AG09309 (cell line): ENCODE data around the gene CENPC.
A peak's percentile ranks its signal among the peaks of the same experiment; 100 is the strongest.

Experiments
- DNase-seq: peaks from one replicate; pipeline ENCODE4 v3.0.0-alpha.2; 2010; ENCODE audit warnings: low read depth
- H3K4me3 ChIP-seq: 2 replicates; pipeline ENCODE4 v1.5.1; 2011; ENCODE audit warnings: mild to moderate bottlenecking, low read depth, low read length, moderate library complexity; ENCODE audit not compliant: control insufficient read depth
- CTCF ChIP-seq: IDR thresholded peaks from 2 replicates; pipeline ENCODE4 v1.5.1; 2011; ENCODE audit warnings: mild to moderate bottlenecking, low read depth, low read length, inconsistent platforms; ENCODE audit not compliant: insufficient read depth, control insufficient read depth; ENCODE audit errors: missing control alignments

CENPC gene

GRCh38 chr4:67550857-67551256, 5.6 kb upstream of the CENPC start:
- DNase-seq: no peak
- no peak overlapping the region for H3K4me3 ChIP-seq
- no peak for TF ChIP-seq CTCF

GRCh38 chr4:67550451-67550850, 5.1 kb upstream of the CENPC start:
- no peak for DNase-seq
- no peak for TF ChIP-seq CTCF
- no peak overlapping the region for H3K4me3 ChIP-seq

GRCh38 chr4:67549123-67549522, 3.8 kb upstream of the CENPC start:
- no peak for DNase-seq
- peak; percentile 9 for TF ChIP-seq CTCF
- H3K4me3 ChIP-seq: no peak overlapping the region

GRCh38 chr4:67546971-67547370, 1.7 kb upstream of the CENPC start:
- TF ChIP-seq CTCF: no peak
- DNase-seq: no peak
- no peak overlapping the region for H3K4me3 ChIP-seq

- TF ChIP-seq CTCF: no peak
- no peak for DNase-seq
- peak overlapping the region; percentile 86 for H3K4me3 ChIP-seq
These were observed 677 bp upstream of the CENPC start for GRCh38 chr4:67546004-67546356.

GRCh38 chr4:67542076-67542475, 3.2 kb downstream of the CENPC start:
- no peak for TF ChIP-seq CTCF
- H3K4me3 ChIP-seq: no peak overlapping the region
- no peak for DNase-seq

- DNase-seq: no peak
- TF ChIP-seq CTCF: no peak
- H3K4me3 ChIP-seq: no peak overlapping the region
These were observed 5.5 kb downstream of the CENPC start for GRCh38 chr4:67539830-67540229.
